ENCODE results near the gene NALCN. TPM values are rescaled to one million over a fixed set of nuclear protein-coding genes. Genes with fewer than 3 reads are reported as not detected.
A peak's percentile ranks its signal among the peaks of the same experiment; 100 is the strongest.

Gene NALCN
- total and polyA plus RNA-seq, 2 donors = 0.28 to 0.48 TPM

GRCh38 chr13:101262306-101262705 lies 154.0 kb downstream of the NALCN start:
- Histone ChIP-seq H3K27ac (ENCODE audit: low read depth in 1 of 2, low read length in 1 of 2) (no peak overlapping the region), H3K4me1 (ENCODE audit: control insufficient read depth in 2 of 2, insufficient read depth in 2 of 2, low read length in 2 of 2) (no peaks in the 10 kb centered on the region), H3K4me3 (ENCODE audit: low read length in 2 of 2) (no peak overlapping the region), H3K9me3 (ENCODE audit: control insufficient read depth in 2 of 2, insufficient read depth in 1 of 2, low read length in 1 of 2) (no peaks in the 10 kb centered on the region), H3K27me3 (ENCODE audit: control insufficient read depth in 2 of 2, insufficient read depth in 1 of 2, low read length in 1 of 2) (no peaks in the 10 kb centered on the region), H3K36me3 (ENCODE audit: control insufficient read depth in 2 of 2, insufficient read depth in 2 of 2, low read length in 1 of 2) (no peaks in the 10 kb centered on the region)
- WGBS = 94% methylated on average over 2 of the region's 2 CpGs
- no peak for DNase-seq (ENCODE audit: low read depth in 6 of 9, low spot score in 9 of 9)

- H3K27me3 ChIP-seq (ENCODE audit: control insufficient read depth in 2 of 2, insufficient read depth in 1 of 2, low read length in 1 of 2) = no peaks in the 10 kb centered on the region
- no peaks in the 10 kb centered on the region for H3K4me1 ChIP-seq (ENCODE audit: control insufficient read depth in 2 of 2, insufficient read depth in 2 of 2, low read length in 2 of 2)
- 92% methylated on average over 6 of the region's 6 CpGs for WGBS
- no peaks in the 10 kb centered on the region for H3K36me3 ChIP-seq (ENCODE audit: control insufficient read depth in 2 of 2, insufficient read depth in 2 of 2, low read length in 1 of 2)
- no peak overlapping the region for H3K4me3 ChIP-seq (ENCODE audit: low read length in 2 of 2)
- H3K9me3 ChIP-seq (ENCODE audit: control insufficient read depth in 2 of 2, insufficient read depth in 1 of 2, low read length in 1 of 2) = no peaks in the 10 kb centered on the region
- no peak for DNase-seq (ENCODE audit: low read depth in 6 of 9, low spot score in 9 of 9)
- no peak overlapping the region for H3K27ac ChIP-seq (ENCODE audit: low read depth in 1 of 2, low read length in 1 of 2)
Measured at GRCh38 chr13:101258509-101258908, 157.8 kb downstream of the NALCN start.

GRCh38 chr13:101258071-101258470 lies 158.2 kb downstream of the NALCN start:
- H3K9me3 ChIP-seq (ENCODE audit: control insufficient read depth in 2 of 2, insufficient read depth in 1 of 2, low read length in 1 of 2) = no peaks in the 10 kb centered on the region
- no peak overlapping the region for H3K4me3 ChIP-seq (ENCODE audit: low read length in 2 of 2)
- no peak overlapping the region for H3K27ac ChIP-seq (ENCODE audit: low read depth in 1 of 2, low read length in 1 of 2)
- no peaks in the 10 kb centered on the region for H3K4me1 ChIP-seq (ENCODE audit: control insufficient read depth in 2 of 2, insufficient read depth in 2 of 2, low read length in 2 of 2)
- 67% methylated on average over 11 of the region's 11 CpGs for WGBS
- no peak for DNase-seq (ENCODE audit: low read depth in 6 of 9, low spot score in 9 of 9)
- no peaks in the 10 kb centered on the region for H3K27me3 ChIP-seq (ENCODE audit: control insufficient read depth in 2 of 2, insufficient read depth in 1 of 2, low read length in 1 of 2)
- no peaks in the 10 kb centered on the region for H3K36me3 ChIP-seq (ENCODE audit: control insufficient read depth in 2 of 2, insufficient read depth in 2 of 2, low read length in 1 of 2)

GRCh38 chr13:101248739-101249514 lies 167.4 kb downstream of the NALCN start:
- DNase-seq (ENCODE audit: low read depth in 6 of 9, low spot score in 9 of 9) = peak in 1 of 9 donors; percentile 1
- WGBS = 82% methylated on average over 2 of the region's 2 CpGs
- Histone ChIP-seq H3K27me3 (ENCODE audit: control insufficient read depth in 2 of 2, insufficient read depth in 1 of 2, low read length in 1 of 2) (no peaks in the 10 kb centered on the region), H3K9me3 (ENCODE audit: control insufficient read depth in 2 of 2, insufficient read depth in 1 of 2, low read length in 1 of 2) (no peaks in the 10 kb centered on the region), H3K4me1 (ENCODE audit: control insufficient read depth in 2 of 2, insufficient read depth in 2 of 2, low read length in 2 of 2) (no peaks in the 10 kb centered on the region), H3K4me3 (ENCODE audit: low read length in 2 of 2) (no peak overlapping the region), H3K36me3 (ENCODE audit: control insufficient read depth in 2 of 2, insufficient read depth in 2 of 2, low read length in 1 of 2) (no peaks in the 10 kb centered on the region), H3K27ac (ENCODE audit: low read depth in 1 of 2, low read length in 1 of 2) (no peak overlapping the region)

GRCh38 chr13:101242720-101243119 lies 173.6 kb downstream of the NALCN start:
- Histone ChIP-seq H3K4me3 (ENCODE audit: low read length in 2 of 2) (no peak overlapping the region), H3K27ac (ENCODE audit: low read depth in 1 of 2, low read length in 1 of 2) (no peak overlapping the region), H3K4me1 (ENCODE audit: control insufficient read depth in 2 of 2, insufficient read depth in 2 of 2, low read length in 2 of 2) (no peaks in the 10 kb centered on the region), H3K36me3 (ENCODE audit: control insufficient read depth in 2 of 2, insufficient read depth in 2 of 2, low read length in 1 of 2) (no peaks in the 10 kb centered on the region), H3K27me3 (ENCODE audit: control insufficient read depth in 2 of 2, insufficient read depth in 1 of 2, low read length in 1 of 2) (no peaks in the 10 kb centered on the region), H3K9me3 (ENCODE audit: control insufficient read depth in 2 of 2, insufficient read depth in 1 of 2, low read length in 1 of 2) (no peaks in the 10 kb centered on the region)
- DNase-seq (ENCODE audit: low read depth in 6 of 9, low spot score in 9 of 9) = no peak

- H3K36me3 ChIP-seq (ENCODE audit: control insufficient read depth in 2 of 2, insufficient read depth in 2 of 2, low read length in 1 of 2) = no peaks in the 10 kb centered on the region
- no peaks in the 10 kb centered on the region for H3K9me3 ChIP-seq (ENCODE audit: control insufficient read depth in 2 of 2, insufficient read depth in 1 of 2, low read length in 1 of 2)
- H3K4me3 ChIP-seq (ENCODE audit: low read length in 2 of 2) = no peak overlapping the region
- no peaks in the 10 kb centered on the region for H3K27me3 ChIP-seq (ENCODE audit: control insufficient read depth in 2 of 2, insufficient read depth in 1 of 2, low read length in 1 of 2)
- no peak overlapping the region for H3K27ac ChIP-seq (ENCODE audit: low read depth in 1 of 2, low read length in 1 of 2)
- no peak for DNase-seq (ENCODE audit: low read depth in 6 of 9, low spot score in 9 of 9)
- no peaks in the 10 kb centered on the region for H3K4me1 ChIP-seq (ENCODE audit: control insufficient read depth in 2 of 2, insufficient read depth in 2 of 2, low read length in 2 of 2)
Measured at GRCh38 chr13:101238555-101238954, 177.8 kb downstream of the NALCN start.

GRCh38 chr13:101231751-101232428 lies 184.4 kb downstream of the NALCN start:
- Histone ChIP-seq H3K9me3 (ENCODE audit: control insufficient read depth in 2 of 2, insufficient read depth in 1 of 2, low read length in 1 of 2) (no peaks in the 10 kb centered on the region), H3K27ac (ENCODE audit: low read depth in 1 of 2, low read length in 1 of 2) (no peak overlapping the region), H3K36me3 (ENCODE audit: control insufficient read depth in 2 of 2, insufficient read depth in 2 of 2, low read length in 1 of 2) (no peaks in the 10 kb centered on the region), H3K27me3 (ENCODE audit: control insufficient read depth in 2 of 2, insufficient read depth in 1 of 2, low read length in 1 of 2) (no peaks in the 10 kb centered on the region), H3K4me1 (ENCODE audit: control insufficient read depth in 2 of 2, insufficient read depth in 2 of 2, low read length in 2 of 2) (no peaks in the 10 kb centered on the region), H3K4me3 (ENCODE audit: low read length in 2 of 2) (no peak overlapping the region)
- DNase-seq (ENCODE audit: low read depth in 6 of 9, low spot score in 9 of 9) = no peak
- WGBS = 82% methylated on average over 5 of the region's 5 CpGs

- DNase-seq (ENCODE audit: low read depth in 6 of 9, low spot score in 9 of 9) = no peak
- Histone ChIP-seq H3K27me3 (ENCODE audit: control insufficient read depth in 2 of 2, insufficient read depth in 1 of 2, low read length in 1 of 2) (no peaks in the 10 kb centered on the region), H3K9me3 (ENCODE audit: control insufficient read depth in 2 of 2, insufficient read depth in 1 of 2, low read length in 1 of 2) (no peaks in the 10 kb centered on the region), H3K4me1 (ENCODE audit: control insufficient read depth in 2 of 2, insufficient read depth in 2 of 2, low read length in 2 of 2) (no peaks in the 10 kb centered on the region), H3K36me3 (ENCODE audit: control insufficient read depth in 2 of 2, insufficient read depth in 2 of 2, low read length in 1 of 2) (no peaks in the 10 kb centered on the region), H3K4me3 (ENCODE audit: low read length in 2 of 2) (no peak overlapping the region), H3K27ac (ENCODE audit: low read depth in 1 of 2, low read length in 1 of 2) (no peak overlapping the region)
- WGBS = 87% methylated on average over 6 of the region's 6 CpGs
Measured at GRCh38 chr13:101230271-101230890, 185.9 kb downstream of the NALCN start.

GRCh38 chr13:101219609-101220265 lies 196.6 kb downstream of the NALCN start:
- DNase-seq (ENCODE audit: low read depth in 6 of 9, low spot score in 9 of 9) = no peak
- 98% methylated on average over 2 of the region's 2 CpGs for WGBS
- no peak overlapping the region for H3K27ac ChIP-seq (ENCODE audit: low read depth in 1 of 2, low read length in 1 of 2)
- no peaks in the 10 kb centered on the region for H3K9me3 ChIP-seq (ENCODE audit: control insufficient read depth in 2 of 2, insufficient read depth in 1 of 2, low read length in 1 of 2)
- no peaks in the 10 kb centered on the region for H3K27me3 ChIP-seq (ENCODE audit: control insufficient read depth in 2 of 2, insufficient read depth in 1 of 2, low read length in 1 of 2)
- H3K36me3 ChIP-seq (ENCODE audit: control insufficient read depth in 2 of 2, insufficient read depth in 2 of 2, low read length in 1 of 2) = no peaks in the 10 kb centered on the region
- H3K4me3 ChIP-seq (ENCODE audit: low read length in 2 of 2) = no peak overlapping the region
- no peaks in the 10 kb centered on the region for H3K4me1 ChIP-seq (ENCODE audit: control insufficient read depth in 2 of 2, insufficient read depth in 2 of 2, low read length in 2 of 2)

Measured in thymus (tissue), 11 donors.